K562 (cell line): Measurements from ENCODE around the gene CHN1. TPM values are rescaled to one million over a fixed set of nuclear protein-coding genes. Genes with fewer than 3 reads are reported as not detected.

Source experiments
- EWSR1 ChIP-seq: fragments of 450-650 bp; IDR thresholded peaks from 2 replicates; pipeline ENCODE4 v1.6.1; 2018; ENCODE audit warnings: borderline replicate concordance, mild to moderate bottlenecking, low read depth, moderate library complexity; ENCODE audit not compliant: partially characterized antibody
- MTF1 ChIP-seq: fragments of 250-450 bp; sonication (Bioruptor Pico); IDR thresholded peaks from 2 replicates; pipeline ENCODE4 v1.9.0; 2021; ENCODE audit warnings: moderate library complexity, mild to moderate bottlenecking, inconsistent platforms, borderline replicate concordance
- NONO ChIP-seq, 2 experiments: fragments of 200-400 bp in 1 of 2; fragments of 450-650 bp in 1 of 2; formaldehyde crosslinking in 1 of 2; IDR thresholded peaks; 2 replicates each; pipeline ENCODE4 v1.6.1; 2017; ENCODE audit warnings: low read depth in 2 of 2, mild to moderate bottlenecking in 2 of 2, moderate library complexity in 2 of 2, low read length in 1 of 2
- OTX1 ChIP-seq: fragments of 450-650 bp; formaldehyde crosslinking; IDR thresholded peaks from 2 replicates; pipeline ENCODE4 v1.4.0; 2022; ENCODE audit warnings: mild to moderate bottlenecking
- SETDB1 ChIP-seq: IDR thresholded peaks from one replicate; pipeline ENCODE4 v1.6.1; 2012; ENCODE audit warnings: low read length, control low read depth, inconsistent platforms
- polyA plus RNA-seq, 8 experiments: library from polyadenylated mRNA; depleted of rRNA in 4 of 8; stranded (reverse) in 5 of 8; unstranded in 3 of 8; fragments of >200 nt; fragmentation: Nextera tagmentation in 2 of 8; fragmentation: Illumina TruSeq in 1 of 8; extraction: Ambion mirVana in 2 of 8; extraction: Trizol in 1 of 8; gene quantifications; 2 replicates each; pipeline versions ENCODE4 v1.2.1 to v1.2.3, GENCODE V29; 2011 to 2014; ENCODE audit warnings: inconsistent platforms in 1 of 8, missing spikeins in 1 of 8
- total RNA-seq, 7 experiments: library from RNA; depleted of rRNA in 6 of 7; stranded (reverse); fragments of >200 nt in 6 of 7; fragmentation: Illumina TruSeq in 2 of 7; extraction: Trizol in 2 of 7; gene quantifications; 2 replicates each; pipeline versions ENCODE4 v1.2.1 to v1.2.3, GENCODE V29; 2011 to 2021; ENCODE audit warnings: low replicate concordance in 1 of 7
- TF ChIP-seq, protein P1 (sequence below): sonication (generic); formaldehyde crosslinking; IDR thresholded peaks from 2 replicates; pipeline ENCODE4 v1.8.0; 2022; ENCODE audit warnings: mild to moderate bottlenecking, missing genetic modification reagents
- TF ChIP-seq, protein P2 (sequence below): sonication (generic); formaldehyde crosslinking; IDR thresholded peaks from 2 replicates; pipeline ENCODE4 v1.8.1; 2023; ENCODE audit warnings: mild to moderate bottlenecking, missing genetic modification reagents, moderate library complexity
- TF ChIP-seq, protein P3 (sequence below): fragments of 250-450 bp; sonication (Bioruptor Pico); IDR thresholded peaks from 2 replicates; pipeline ENCODE4 v1.4.0; 2020; ENCODE audit warnings: mild to moderate bottlenecking, moderate library complexity
- TF ChIP-seq, protein P4 (sequence below): IDR thresholded peaks from 3 replicates; pipeline ENCODE4 v1.6.1; 2011; ENCODE audit warnings: borderline replicate concordance, mild to moderate bottlenecking, moderate library complexity; ENCODE audit not compliant: insufficient read length; ENCODE audit errors: extremely low read depth

The CHN1 gene
- total and polyA plus RNA-seq, 9 of the 15 experiments (the other 6 are each of a cell fraction or from before 2014, with no cell fraction given), result 0.17 to 2.0 (median 0.87) TPM

DNA sequence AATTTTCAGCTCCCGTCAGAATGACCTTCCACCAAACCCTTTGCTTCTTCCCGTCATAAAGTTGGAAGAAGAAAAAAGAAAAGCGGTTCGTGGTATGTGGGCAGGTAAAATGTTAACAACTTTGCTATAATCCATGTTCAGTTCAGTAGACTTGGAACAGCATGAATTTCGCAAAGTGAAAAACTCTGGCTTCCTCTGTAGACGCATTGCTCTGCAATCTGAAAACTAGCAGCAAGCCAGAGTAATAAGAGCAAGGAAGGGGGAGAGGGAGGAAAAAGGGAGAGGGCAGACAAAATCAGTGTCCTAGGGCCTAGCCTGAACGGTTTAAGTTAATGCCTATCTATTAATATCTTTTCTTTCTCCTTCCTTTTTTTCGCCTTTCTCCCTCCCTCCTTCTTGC, 214.2 kb downstream of the CHN1 start (continued):
- TF ChIP-seq, protein P1, sequence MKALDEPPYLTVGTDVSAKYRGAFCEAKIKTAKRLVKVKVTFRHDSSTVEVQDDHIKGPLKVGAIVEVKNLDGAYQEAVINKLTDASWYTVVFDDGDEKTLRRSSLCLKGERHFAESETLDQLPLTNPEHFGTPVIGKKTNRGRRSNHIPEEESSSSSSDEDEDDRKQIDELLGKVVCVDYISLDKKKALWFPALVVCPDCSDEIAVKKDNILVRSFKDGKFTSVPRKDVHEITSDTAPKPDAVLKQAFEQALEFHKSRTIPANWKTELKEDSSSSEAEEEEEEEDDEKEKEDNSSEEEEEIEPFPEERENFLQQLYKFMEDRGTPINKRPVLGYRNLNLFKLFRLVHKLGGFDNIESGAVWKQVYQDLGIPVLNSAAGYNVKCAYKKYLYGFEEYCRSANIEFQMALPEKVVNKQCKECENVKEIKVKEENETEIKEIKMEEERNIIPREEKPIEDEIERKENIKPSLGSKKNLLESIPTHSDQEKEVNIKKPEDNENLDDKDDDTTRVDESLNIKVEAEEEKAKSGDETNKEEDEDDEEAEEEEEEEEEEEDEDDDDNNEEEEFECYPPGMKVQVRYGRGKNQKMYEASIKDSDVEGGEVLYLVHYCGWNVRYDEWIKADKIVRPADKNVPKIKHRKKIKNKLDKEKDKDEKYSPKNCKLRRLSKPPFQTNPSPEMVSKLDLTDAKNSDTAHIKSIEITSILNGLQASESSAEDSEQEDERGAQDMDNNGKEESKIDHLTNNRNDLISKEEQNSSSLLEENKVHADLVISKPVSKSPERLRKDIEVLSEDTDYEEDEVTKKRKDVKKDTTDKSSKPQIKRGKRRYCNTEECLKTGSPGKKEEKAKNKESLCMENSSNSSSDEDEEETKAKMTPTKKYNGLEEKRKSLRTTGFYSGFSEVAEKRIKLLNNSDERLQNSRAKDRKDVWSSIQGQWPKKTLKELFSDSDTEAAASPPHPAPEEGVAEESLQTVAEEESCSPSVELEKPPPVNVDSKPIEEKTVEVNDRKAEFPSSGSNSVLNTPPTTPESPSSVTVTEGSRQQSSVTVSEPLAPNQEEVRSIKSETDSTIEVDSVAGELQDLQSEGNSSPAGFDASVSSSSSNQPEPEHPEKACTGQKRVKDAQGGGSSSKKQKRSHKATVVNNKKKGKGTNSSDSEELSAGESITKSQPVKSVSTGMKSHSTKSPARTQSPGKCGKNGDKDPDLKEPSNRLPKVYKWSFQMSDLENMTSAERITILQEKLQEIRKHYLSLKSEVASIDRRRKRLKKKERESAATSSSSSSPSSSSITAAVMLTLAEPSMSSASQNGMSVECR (CRISPR knock-in tag), result no peak
- TF ChIP-seq EWSR1 (no peak), NONO (IDR thresholded peaks at IDR 0.05; ENCODE audit: low read depth in 2 of 2, low read length in 1 of 2) (no peak), MTF1 (CRISPR knock-in tag) (no peak), OTX1 (CRISPR knock-in tag) (no peak), SETDB1 (no peak)
- TF ChIP-seq, protein P2, sequence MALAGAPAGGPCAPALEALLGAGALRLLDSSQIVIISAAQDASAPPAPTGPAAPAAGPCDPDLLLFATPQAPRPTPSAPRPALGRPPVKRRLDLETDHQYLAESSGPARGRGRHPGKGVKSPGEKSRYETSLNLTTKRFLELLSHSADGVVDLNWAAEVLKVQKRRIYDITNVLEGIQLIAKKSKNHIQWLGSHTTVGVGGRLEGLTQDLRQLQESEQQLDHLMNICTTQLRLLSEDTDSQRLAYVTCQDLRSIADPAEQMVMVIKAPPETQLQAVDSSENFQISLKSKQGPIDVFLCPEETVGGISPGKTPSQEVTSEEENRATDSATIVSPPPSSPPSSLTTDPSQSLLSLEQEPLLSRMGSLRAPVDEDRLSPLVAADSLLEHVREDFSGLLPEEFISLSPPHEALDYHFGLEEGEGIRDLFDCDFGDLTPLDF (CRISPR knock-in tag), result no peak
- TF ChIP-seq, protein P3, sequence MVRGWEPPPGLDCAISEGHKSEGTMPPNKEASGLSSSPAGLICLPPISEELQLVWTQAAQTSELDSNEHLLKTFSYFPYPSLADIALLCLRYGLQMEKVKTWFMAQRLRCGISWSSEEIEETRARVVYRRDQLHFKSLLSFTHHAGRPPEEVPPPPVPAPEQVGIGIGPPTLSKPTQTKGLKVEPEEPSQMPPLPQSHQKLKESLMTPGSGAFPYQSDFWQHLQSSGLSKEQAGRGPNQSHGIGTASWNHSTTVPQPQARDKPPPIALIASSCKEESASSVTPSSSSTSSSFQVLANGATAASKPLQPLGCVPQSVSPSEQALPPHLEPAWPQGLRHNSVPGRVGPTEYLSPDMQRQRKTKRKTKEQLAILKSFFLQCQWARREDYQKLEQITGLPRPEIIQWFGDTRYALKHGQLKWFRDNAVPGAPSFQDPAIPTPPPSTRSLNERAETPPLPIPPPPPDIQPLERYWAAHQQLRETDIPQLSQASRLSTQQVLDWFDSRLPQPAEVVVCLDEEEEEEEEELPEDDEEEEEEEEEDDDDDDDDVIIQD (CRISPR knock-in tag), result no peak
- TF ChIP-seq, protein P4, sequence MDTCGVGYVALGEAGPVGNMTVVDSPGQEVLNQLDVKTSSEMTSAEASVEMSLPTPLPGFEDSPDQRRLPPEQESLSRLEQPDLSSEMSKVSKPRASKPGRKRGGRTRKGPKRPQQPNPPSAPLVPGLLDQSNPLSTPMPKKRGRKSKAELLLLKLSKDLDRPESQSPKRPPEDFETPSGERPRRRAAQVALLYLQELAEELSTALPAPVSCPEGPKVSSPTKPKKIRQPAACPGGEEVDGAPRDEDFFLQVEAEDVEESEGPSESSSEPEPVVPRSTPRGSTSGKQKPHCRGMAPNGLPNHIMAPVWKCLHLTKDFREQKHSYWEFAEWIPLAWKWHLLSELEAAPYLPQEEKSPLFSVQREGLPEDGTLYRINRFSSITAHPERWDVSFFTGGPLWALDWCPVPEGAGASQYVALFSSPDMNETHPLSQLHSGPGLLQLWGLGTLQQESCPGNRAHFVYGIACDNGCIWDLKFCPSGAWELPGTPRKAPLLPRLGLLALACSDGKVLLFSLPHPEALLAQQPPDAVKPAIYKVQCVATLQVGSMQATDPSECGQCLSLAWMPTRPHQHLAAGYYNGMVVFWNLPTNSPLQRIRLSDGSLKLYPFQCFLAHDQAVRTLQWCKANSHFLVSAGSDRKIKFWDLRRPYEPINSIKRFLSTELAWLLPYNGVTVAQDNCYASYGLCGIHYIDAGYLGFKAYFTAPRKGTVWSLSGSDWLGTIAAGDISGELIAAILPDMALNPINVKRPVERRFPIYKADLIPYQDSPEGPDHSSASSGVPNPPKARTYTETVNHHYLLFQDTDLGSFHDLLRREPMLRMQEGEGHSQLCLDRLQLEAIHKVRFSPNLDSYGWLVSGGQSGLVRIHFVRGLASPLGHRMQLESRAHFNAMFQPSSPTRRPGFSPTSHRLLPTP, result no peak
